Tibial nerve (tissue), 4 donors: ENCODE measurements around the gene DGKD. TPM values are rescaled to one million over a fixed set of nuclear protein-coding genes. Genes with fewer than 3 reads are reported as not detected.

ENCODE experiments used
- DNase-seq, 2 donors: peaks; one replicate each; pipeline ENCODE4 v3.0.0-alpha.2; 2019; ENCODE audit warnings: low spot score in 2 of 2
- H3K27ac ChIP-seq, 4 donors: fragments of 200-600 bp; sonication (generic) in 3 of 4; one replicate each; pipeline ENCODE4 v1.5.1; 2017 to 2019; ENCODE audit warnings: mild to moderate bottlenecking in 1 of 4
- H3K27me3 ChIP-seq, 2 donors: fragments of 200-600 bp; sonication (generic) in 1 of 2; one replicate each; pipeline versions ENCODE4 v1.5.1 to v1.6.0; 2017 to 2019
- H3K36me3 ChIP-seq, 3 donors: fragments of 200-600 bp; sonication (generic); one replicate each; pipeline ENCODE4 v1.5.1; 2018 to 2019
- H3K4me1 ChIP-seq, 4 donors: fragments of 200-600 bp; sonication (generic) in 3 of 4; one replicate each; pipeline ENCODE4 v1.5.1; 2017 to 2019
- H3K4me3 ChIP-seq, 4 donors: fragments of 200-600 bp; sonication (generic) in 3 of 4; one replicate each; pipeline ENCODE4 v1.5.1; 2017 to 2019; ENCODE audit warnings: mild to moderate bottlenecking in 1 of 4, moderate library complexity in 1 of 4
- H3K9me3 ChIP-seq, 4 donors: fragments of 200-600 bp; sonication (generic) in 3 of 4; one replicate each; pipeline ENCODE4 v1.5.1; 2017 to 2019
- EP300 ChIP-seq, 2 donors: sonication (generic); formaldehyde crosslinking; IDR thresholded peaks; one replicate each; pipeline ENCODE4 v1.6.1; 2017; ENCODE audit warnings: antibody characterized with exemption in 2 of 2, mild to moderate bottlenecking in 1 of 2
- POLR2A ChIP-seq, 2 donors: fragments of 450-650 bp; IDR thresholded peaks; one replicate each; pipeline ENCODE4 v1.6.1; 2017; ENCODE audit warnings: antibody characterized with exemption in 2 of 2, mild to moderate bottlenecking in 2 of 2, moderate library complexity in 2 of 2
- WGBS, 2 donors: methylation state at CpG; one replicate each; pipeline ENCODE4 v1.1.5; 2018; 5-methylcytosine and 5-hydroxymethylcytosine counted together
- total RNA-seq, 4 donors: library from RNA; depleted of rRNA; stranded (reverse); fragments of >200 nt; gene quantifications; one replicate each; pipeline ENCODE4 v1.1.0, GENCODE V29; 2016
- TF ChIP-seq, protein P1 (sequence below), 5 experiments: fragments of 200-600 bp in 3 of 5; fragments of 450-650 bp in 2 of 5; sonication (generic) in 3 of 5; IDR thresholded peaks; one replicate each; pipeline ENCODE4 v1.5.1; 2016 to 2019; ENCODE audit warnings: antibody characterized with exemption in 5 of 5, mild to moderate bottlenecking in 3 of 5, moderate library complexity in 2 of 5

Gene DGKD
- total RNA-seq, 4 donors from 2014 or later, result 6.5 to 11.7 (median 7.4) TPM

- Histone ChIP-seq H3K27ac (no peak overlapping the region), H3K4me1 (no peaks in the 10 kb centered on the region), H3K27me3 (no peaks in the 10 kb centered on the region), H3K36me3 (peaks cover 4 to 95% (median 21%) of the 10 kb centered on the region in 3 donors), H3K4me3 (no peak overlapping the region), H3K9me3 (no peaks in the 10 kb centered on the region)
- DNase-seq, result no peak
- TF ChIP-seq EP300 (IDR thresholded peaks at IDR 0.05), result no peak
- TF ChIP-seq, protein P1, sequence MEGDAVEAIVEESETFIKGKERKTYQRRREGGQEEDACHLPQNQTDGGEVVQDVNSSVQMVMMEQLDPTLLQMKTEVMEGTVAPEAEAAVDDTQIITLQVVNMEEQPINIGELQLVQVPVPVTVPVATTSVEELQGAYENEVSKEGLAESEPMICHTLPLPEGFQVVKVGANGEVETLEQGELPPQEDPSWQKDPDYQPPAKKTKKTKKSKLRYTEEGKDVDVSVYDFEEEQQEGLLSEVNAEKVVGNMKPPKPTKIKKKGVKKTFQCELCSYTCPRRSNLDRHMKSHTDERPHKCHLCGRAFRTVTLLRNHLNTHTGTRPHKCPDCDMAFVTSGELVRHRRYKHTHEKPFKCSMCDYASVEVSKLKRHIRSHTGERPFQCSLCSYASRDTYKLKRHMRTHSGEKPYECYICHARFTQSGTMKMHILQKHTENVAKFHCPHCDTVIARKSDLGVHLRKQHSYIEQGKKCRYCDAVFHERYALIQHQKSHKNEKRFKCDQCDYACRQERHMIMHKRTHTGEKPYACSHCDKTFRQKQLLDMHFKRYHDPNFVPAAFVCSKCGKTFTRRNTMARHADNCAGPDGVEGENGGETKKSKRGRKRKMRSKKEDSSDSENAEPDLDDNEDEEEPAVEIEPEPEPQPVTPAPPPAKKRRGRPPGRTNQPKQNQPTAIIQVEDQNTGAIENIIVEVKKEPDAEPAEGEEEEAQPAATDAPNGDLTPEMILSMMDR (IDR thresholded peaks at IDR 0.05), result no peak
- TF ChIP-seq POLR2A (IDR thresholded peaks at IDR 0.05), result no peak
- WGBS, 2 donors, result 89 to 95% methylated on average over 5 of the region's 5 CpGs
Observed at GRCh38 chr2:233457356-233457755, 103.1 kb downstream of the DGKD start.

- H3K9me3 ChIP-seq, result no peaks in the 10 kb centered on the region
- TF ChIP-seq, protein P1 (IDR thresholded peaks at IDR 0.05), result no peak
- TF ChIP-seq EP300 (IDR thresholded peaks at IDR 0.05) (no peak), POLR2A (IDR thresholded peaks at IDR 0.05) (no peak)
- H3K4me1 ChIP-seq, result no peaks in the 10 kb centered on the region
- 93 to 95% methylated on average over 14 to 20 of the region's 20 CpGs for whole genome bisulfite sequencing, 2 donors
- H3K27ac ChIP-seq, result no peak overlapping the region
- no peak overlapping the region for H3K4me3 ChIP-seq
- H3K36me3 ChIP-seq, result peaks cover 4 to 95% (median 21%) of the 10 kb centered on the region in 3 donors
- no peaks in the 10 kb centered on the region for H3K27me3 ChIP-seq
- DNase-seq, result no peak
Observed at GRCh38 chr2:233458031-233458610, 103.8 kb downstream of the DGKD start.

GRCh38 chr2:233458826-233459225 lies 104.5 kb downstream of the DGKD start:
- no peak for DNase-seq
- Histone ChIP-seq H3K4me1 (no peaks in the 10 kb centered on the region), H3K9me3 (no peaks in the 10 kb centered on the region), H3K27ac (no peak overlapping the region), H3K27me3 (no peaks in the 10 kb centered on the region), H3K4me3 (no peak overlapping the region), H3K36me3 (peaks cover 4 to 95% (median 21%) of the 10 kb centered on the region in 3 donors)
- TF ChIP-seq, protein P1 (IDR thresholded peaks at IDR 0.05), result no peak
- no peak for TF ChIP-seq POLR2A (IDR thresholded peaks at IDR 0.05)
- TF ChIP-seq EP300 (IDR thresholded peaks at IDR 0.05), result no peak
- 91 to 97% methylated on average over 8 of the region's 8 CpGs for WGBS, 2 donors

DNA sequence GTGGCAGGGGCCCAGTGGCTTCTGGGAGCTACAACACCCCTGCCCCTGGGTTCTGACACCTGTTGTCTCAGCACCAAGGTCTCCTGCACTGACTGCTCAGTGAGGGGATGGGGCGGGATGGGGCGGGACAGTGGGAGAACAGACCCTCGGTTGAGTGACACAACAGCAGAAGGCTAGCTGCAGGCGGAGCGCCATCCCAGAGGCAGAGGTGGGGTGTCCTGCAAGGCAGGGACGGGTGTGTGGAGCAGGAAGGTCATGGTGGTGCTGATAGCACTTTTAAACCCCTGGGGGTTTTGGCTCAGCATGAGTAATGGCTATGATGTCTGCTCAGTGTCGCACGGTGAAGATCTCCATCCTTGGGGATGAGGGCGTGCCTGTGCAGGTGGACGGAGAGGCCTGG lies 105.1 kb downstream of the DGKD start:
- TF ChIP-seq POLR2A (IDR thresholded peaks at IDR 0.05) (no peak), EP300 (IDR thresholded peaks at IDR 0.05) (no peak)
- TF ChIP-seq, protein P1 (IDR thresholded peaks at IDR 0.05), result no peak
- no peak overlapping the region for H3K4me3 ChIP-seq
- 94 to 95% methylated on average over 10 of the region's 10 CpGs for WGBS, 2 donors
- no peaks in the 10 kb centered on the region for H3K4me1 ChIP-seq
- DNase-seq, result no peak
- no peaks in the 10 kb centered on the region for H3K9me3 ChIP-seq
- peaks cover 4 to 97% (median 27%) of the 10 kb centered on the region in 3 donors for H3K36me3 ChIP-seq
- no peak overlapping the region for H3K27ac ChIP-seq
- H3K27me3 ChIP-seq, result no peaks in the 10 kb centered on the region

DNA sequence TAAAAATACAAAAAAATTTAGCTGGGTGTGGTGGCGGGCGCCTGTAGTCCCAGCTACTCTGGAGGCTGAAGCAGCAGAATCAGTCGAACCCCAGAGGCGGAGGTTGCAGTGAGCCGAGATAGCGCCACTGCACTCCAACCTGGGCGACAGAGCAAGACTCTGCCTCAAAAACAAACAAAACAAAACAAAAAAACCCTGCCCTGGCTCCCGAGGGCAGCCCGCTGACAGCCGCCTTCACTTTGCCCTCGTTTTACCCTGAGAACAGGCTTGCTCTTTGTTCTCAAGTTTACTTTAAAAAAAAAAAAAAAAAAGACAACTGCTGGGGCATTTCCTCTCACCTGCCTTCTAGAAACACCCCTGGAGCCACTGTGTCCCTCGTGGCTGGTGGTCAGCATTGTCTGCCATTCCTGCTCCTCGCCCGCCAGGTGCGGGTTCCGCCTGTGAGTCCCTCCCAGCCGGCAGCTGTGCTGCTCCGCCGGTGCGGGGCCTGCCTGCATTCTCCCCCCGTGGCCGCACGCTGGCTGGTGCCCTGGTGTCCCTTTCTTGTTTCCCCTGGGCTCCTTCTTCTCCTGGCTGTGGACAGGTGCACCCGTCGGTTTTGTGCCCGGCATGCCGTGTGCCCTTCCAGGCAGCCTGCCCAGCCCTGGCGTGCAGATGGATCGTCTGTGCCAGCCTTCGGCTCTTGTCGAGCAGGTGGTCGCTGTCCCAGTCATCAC lies 106.6 kb downstream of the DGKD start:
- Histone ChIP-seq H3K27ac (no peak overlapping the region), H3K9me3 (no peaks in the 10 kb centered on the region), H3K27me3 (no peaks in the 10 kb centered on the region), H3K36me3 (peaks cover 4 to 97% (median 19%) of the 10 kb centered on the region in 3 donors), H3K4me3 (no peak overlapping the region), H3K4me1 (no peaks in the 10 kb centered on the region)
- TF ChIP-seq EP300 (IDR thresholded peaks at IDR 0.05) (no peak), POLR2A (IDR thresholded peaks at IDR 0.05) (no peak)
- TF ChIP-seq, protein P1 (IDR thresholded peaks at IDR 0.05), result no peak
- 75 to 82% methylated on average over 32 of the region's 32 CpGs for WGBS, 2 donors
- DNase-seq, result no peak
